Mesothelial cell of epicardium (in vitro differentiated cells): ENCODE data around the gene CDC42EP5. TPM values are rescaled to one million over a fixed set of nuclear protein-coding genes. Genes with fewer than 3 reads are reported as not detected.

Experiments
- DNase-seq, 2 experiments: peaks; one replicate each; pipeline ENCODE4 v3.0.0; 2021; ENCODE audit warnings: low spot score in 2 of 2; ENCODE audit not compliant: unreplicated experiment in 2 of 2
- H3K27ac Mint-ChIP-seq: 2 replicates; pipeline ENCODE4 v1.8.0; 2021; ENCODE audit warnings: mixed read lengths
- H3K27me3 Mint-ChIP-seq: 2 replicates; pipeline ENCODE4 v1.8.0; 2021; ENCODE audit warnings: low read depth, mixed read lengths
- H3K36me3 Mint-ChIP-seq: 2 replicates; pipeline ENCODE4 v1.8.0; 2021; ENCODE audit warnings: mixed read lengths
- H3K4me1 Mint-ChIP-seq: 2 replicates; pipeline ENCODE4 v1.8.0; 2021; ENCODE audit warnings: mixed read lengths
- H3K4me3 Mint-ChIP-seq: 2 replicates; pipeline ENCODE4 v1.8.0; 2021; ENCODE audit warnings: mild to moderate bottlenecking, moderate library complexity, mixed read lengths
- H3K9me3 Mint-ChIP-seq: 2 replicates; pipeline ENCODE4 v1.8.0; 2021; ENCODE audit warnings: mixed read lengths
- CTCF ChIP-seq: fragments of 200-600 bp; sonication (generic); IDR thresholded peaks from one replicate; pipeline ENCODE4 v1.5.0; 2021; ENCODE audit warnings: antibody characterized with exemption; ENCODE audit not compliant: unreplicated experiment
- total RNA-seq: library from RNA; stranded (reverse); gene quantifications from 3 replicates; pipeline ENCODE4 v1.2.1, GENCODE V29; 2021

CDC42EP5 gene
- total RNA-seq, 1 donor from 2014 or later: 126 TPM

- TF ChIP-seq CTCF: no peak
- DNase-seq: no peak
- Mint-ChIP-seq H3K4me3 (no peak overlapping the region), H3K27ac (no peak overlapping the region), H3K27me3 (no peaks in the 10 kb centered on the region), H3K4me1 (no peaks in the 10 kb centered on the region), H3K36me3 (peaks cover under 1% of the 10 kb centered on the region), H3K9me3 (peaks cover 24% of the 10 kb centered on the region)
These were observed 16.7 kb upstream of the CDC42EP5 start for GRCh38 chr19:54489766-54490165.

GRCh38 chr19:54489341-54489740 is 16.2 kb upstream of the CDC42EP5 start:
- Mint-ChIP-seq H3K27me3 (peaks cover 2% of the 10 kb centered on the region), H3K36me3 (no peaks in the 10 kb centered on the region), H3K4me3 (no peak overlapping the region), H3K4me1 (no peaks in the 10 kb centered on the region), H3K9me3 (peaks cover 22% of the 10 kb centered on the region), H3K27ac (no peak overlapping the region)
- DNase-seq: no peak
- no peak for TF ChIP-seq CTCF

- no peaks in the 10 kb centered on the region for H3K36me3 Mint-ChIP-seq
- H3K4me3 Mint-ChIP-seq: no peak overlapping the region
- no peak for DNase-seq
- H3K9me3 Mint-ChIP-seq: peaks cover 6% of the 10 kb centered on the region
- no peak overlapping the region for H3K27ac Mint-ChIP-seq
- H3K27me3 Mint-ChIP-seq: peaks cover 9% of the 10 kb centered on the region
- peaks cover 4% of the 10 kb centered on the region for H3K4me1 Mint-ChIP-seq
- no peak for TF ChIP-seq CTCF
These were observed 12.8 kb upstream of the CDC42EP5 start for GRCh38 chr19:54485851-54486250.

GRCh38 chr19:54484451-54484850 is 11.4 kb upstream of the CDC42EP5 start:
- Mint-ChIP-seq H3K27me3 (peaks cover 17% of the 10 kb centered on the region), H3K27ac (no peak overlapping the region), H3K4me1 (peaks cover 4% of the 10 kb centered on the region), H3K4me3 (no peak overlapping the region), H3K36me3 (no peaks in the 10 kb centered on the region), H3K9me3 (peaks cover 5% of the 10 kb centered on the region)
- no peak for DNase-seq
- no peak for TF ChIP-seq CTCF

GRCh38 chr19:54482889-54483288 is 9.8 kb upstream of the CDC42EP5 start:
- Mint-ChIP-seq H3K9me3 (no peaks in the 10 kb centered on the region), H3K4me1 (peaks cover 8% of the 10 kb centered on the region), H3K4me3 (no peak overlapping the region), H3K27me3 (peaks cover 23% of the 10 kb centered on the region), H3K36me3 (no peaks in the 10 kb centered on the region), H3K27ac (no peak overlapping the region)
- DNase-seq: no peak
- no peak for TF ChIP-seq CTCF

- Mint-ChIP-seq H3K36me3 (no peaks in the 10 kb centered on the region), H3K27me3 (peaks cover 26% of the 10 kb centered on the region), H3K9me3 (no peaks in the 10 kb centered on the region), H3K4me3 (no peak overlapping the region), H3K27ac (no peak overlapping the region), H3K4me1 (peaks cover 13% of the 10 kb centered on the region)
- peak in 1 of 2 experiments; percentile 74 for DNase-seq
- TF ChIP-seq CTCF: peak; percentile 64
These were observed 8.3 kb upstream of the CDC42EP5 start for GRCh38 chr19:54481326-54481930.
